ENCODE data around the gene GJD3.

DNA sequence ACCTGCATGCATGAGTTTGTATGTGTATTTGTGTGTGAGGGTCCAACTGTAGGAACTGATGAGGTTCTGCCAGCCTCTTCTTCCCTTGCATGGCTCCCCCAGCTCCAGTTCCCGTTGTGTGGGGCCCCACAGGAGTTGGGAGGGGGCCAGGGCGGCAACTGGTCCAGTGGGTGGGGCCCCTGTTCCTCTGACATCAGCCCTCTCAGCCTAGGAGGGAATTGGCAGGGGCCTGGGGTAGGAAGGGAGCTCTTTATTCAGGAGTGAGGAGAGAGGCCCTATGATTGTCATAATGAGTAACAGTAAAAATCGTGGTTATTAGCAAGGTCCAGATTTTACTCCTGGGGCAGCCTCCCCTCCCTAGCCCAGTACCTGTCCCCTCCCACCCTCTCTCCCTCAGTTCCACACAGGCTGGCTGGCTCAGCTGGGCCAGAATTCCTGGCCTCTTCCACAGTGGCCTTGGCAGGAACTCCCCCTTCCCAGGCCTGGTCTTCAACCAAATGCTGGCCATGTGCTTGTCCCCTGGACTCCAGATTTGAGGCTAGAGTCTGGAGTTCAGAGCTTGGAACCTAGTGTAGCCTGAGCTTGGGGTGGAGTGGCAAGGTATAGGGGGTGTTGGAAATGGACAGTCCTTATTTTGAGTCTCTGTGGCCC, 36.7 kb downstream of the GJD3 start:
- TF ChIP-seq, protein P1, sequence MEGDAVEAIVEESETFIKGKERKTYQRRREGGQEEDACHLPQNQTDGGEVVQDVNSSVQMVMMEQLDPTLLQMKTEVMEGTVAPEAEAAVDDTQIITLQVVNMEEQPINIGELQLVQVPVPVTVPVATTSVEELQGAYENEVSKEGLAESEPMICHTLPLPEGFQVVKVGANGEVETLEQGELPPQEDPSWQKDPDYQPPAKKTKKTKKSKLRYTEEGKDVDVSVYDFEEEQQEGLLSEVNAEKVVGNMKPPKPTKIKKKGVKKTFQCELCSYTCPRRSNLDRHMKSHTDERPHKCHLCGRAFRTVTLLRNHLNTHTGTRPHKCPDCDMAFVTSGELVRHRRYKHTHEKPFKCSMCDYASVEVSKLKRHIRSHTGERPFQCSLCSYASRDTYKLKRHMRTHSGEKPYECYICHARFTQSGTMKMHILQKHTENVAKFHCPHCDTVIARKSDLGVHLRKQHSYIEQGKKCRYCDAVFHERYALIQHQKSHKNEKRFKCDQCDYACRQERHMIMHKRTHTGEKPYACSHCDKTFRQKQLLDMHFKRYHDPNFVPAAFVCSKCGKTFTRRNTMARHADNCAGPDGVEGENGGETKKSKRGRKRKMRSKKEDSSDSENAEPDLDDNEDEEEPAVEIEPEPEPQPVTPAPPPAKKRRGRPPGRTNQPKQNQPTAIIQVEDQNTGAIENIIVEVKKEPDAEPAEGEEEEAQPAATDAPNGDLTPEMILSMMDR (IDR thresholded peaks at IDR 0.05; ENCODE audit: low read length), result no peak
- no peak for TF ChIP-seq EZH2 (optimal IDR thresholded peaks at IDR 0.05; ENCODE audit: low read depth, low read length)
- no peak for TF ChIP-seq EZH2phosphoT487 (IDR thresholded peaks at IDR 0.05; ENCODE audit: low read length)

Measured in MM.1S (cell line).